Urinary bladder (tissue), 4 donors: Measurements from ENCODE around the gene FAM200C. TPM values are rescaled to one million over a fixed set of nuclear protein-coding genes. Genes with fewer than 3 reads are reported as not detected.

ENCODE experiments used
- DNase-seq: peaks from one replicate; pipeline ENCODE4 v3.0.0-alpha.2; 2015; ENCODE audit errors: extremely low spot score
- H3K27ac ChIP-seq: one replicate; pipeline ENCODE4 v1.5.1; 2013; ENCODE audit warnings: low read depth, mild to moderate bottlenecking, moderate library complexity
- H3K36me3 ChIP-seq: one replicate; pipeline ENCODE4 v1.6.1; 2013; ENCODE audit warnings: mild to moderate bottlenecking, moderate library complexity; ENCODE audit not compliant: insufficient read depth
- H3K4me1 ChIP-seq: one replicate; pipeline ENCODE4 v1.6.1; 2013; ENCODE audit warnings: mild to moderate bottlenecking, moderate library complexity; ENCODE audit not compliant: insufficient read depth
- H3K4me3 ChIP-seq: one replicate; pipeline ENCODE4 v1.5.1; 2013; ENCODE audit warnings: low read depth, low read length
- WGBS: extraction: QIAGEN DNeasy Blood & Tissue Kit; methylation state at CpG from one replicate; pipeline ENCODE4 v1.1.7; 2013; 5-methylcytosine and 5-hydroxymethylcytosine counted together
- polyA plus RNA-seq: library from polyadenylated mRNA; stranded (reverse); fragments of 200-250 nt; gene quantifications from one replicate; pipeline ENCODE4 v1.2.3, GENCODE V29; 2013
- total RNA-seq: library from RNA; depleted of rRNA; stranded (reverse); fragments of >200 nt; gene quantifications from one replicate; pipeline ENCODE4 v1.2.3, GENCODE V29; 2014
- donor health status: healthy with polysubstance abuse.
- donor health status: healthy.

Gene FAM200C
- total and polyA plus RNA-seq, 2 donors: 4.3 to 31.2 TPM

- H3K4me3 ChIP-seq: no peak overlapping the region
- no peak for DNase-seq
- H3K27ac ChIP-seq: no peak overlapping the region
- 78% methylated on average over 1 of the region's 1 CpG for WGBS
- no peaks in the 10 kb centered on the region for H3K4me1 ChIP-seq
- no peaks in the 10 kb centered on the region for H3K36me3 ChIP-seq
Measured at GRCh38 chr5:160435532-160435931, 35.7 kb upstream of the FAM200C start.

GRCh38 chr5:160434022-160434531 lies 34.2 kb upstream of the FAM200C start:
- DNase-seq: no peak
- H3K36me3 ChIP-seq: no peaks in the 10 kb centered on the region
- 56% methylated on average over 9 of the region's 9 CpGs for WGBS

GRCh38 chr5:160432787-160433186 lies 32.9 kb upstream of the FAM200C start:
- Histone ChIP-seq H3K27ac (no peak overlapping the region), H3K4me1 (no peaks in the 10 kb centered on the region), H3K36me3 (no peaks in the 10 kb centered on the region), H3K4me3 (no peak overlapping the region)
- DNase-seq: no peak
- WGBS: 85% methylated on average over 7 of the region's 7 CpGs

More at GRCh38 chr5:160434022-160434531, 34.2 kb upstream of the FAM200C start:
- H3K27ac ChIP-seq: no peak overlapping the region
- no peak overlapping the region for H3K4me3 ChIP-seq
- no peaks in the 10 kb centered on the region for H3K4me1 ChIP-seq

GRCh38 chr5:160432196-160432595 lies 32.3 kb upstream of the FAM200C start:
- H3K4me1 ChIP-seq: no peaks in the 10 kb centered on the region
- WGBS: 97% methylated on average over 4 of the region's 4 CpGs

GRCh38 chr5:160427607-160428006 lies 27.8 kb upstream of the FAM200C start:
- 97% methylated on average over 4 of the region's 4 CpGs for WGBS
- Histone ChIP-seq H3K27ac (no peak overlapping the region), H3K4me3 (no peak overlapping the region), H3K4me1 (no peaks in the 10 kb centered on the region), H3K36me3 (no peaks in the 10 kb centered on the region)
- no peak for DNase-seq

More at GRCh38 chr5:160432196-160432595, 32.3 kb upstream of the FAM200C start:
- DNase-seq: no peak
- H3K27ac ChIP-seq: no peak overlapping the region
- H3K36me3 ChIP-seq: no peaks in the 10 kb centered on the region
- H3K4me3 ChIP-seq: no peak overlapping the region

GRCh38 chr5:160423099-160423498 lies 23.2 kb upstream of the FAM200C start:
- DNase-seq: no peak
- Histone ChIP-seq H3K27ac (no peak overlapping the region), H3K36me3 (no peaks in the 10 kb centered on the region), H3K4me1 (no peaks in the 10 kb centered on the region), H3K4me3 (no peak overlapping the region)
- 55% methylated on average over 2 of the region's 2 CpGs for WGBS

GRCh38 chr5:160421625-160422258 lies 21.9 kb upstream of the FAM200C start, which contains the start of gene PTTG1:
PTTG1 (plus strand) TSS chr5:160421855; CDS start chr5:160422313, 458 bp downstream.
- DNase-seq: peak; percentile 91
- Histone ChIP-seq H3K4me3 (peak within 1 kb of the TSS; percentile 66), H3K27ac (peak within 1 kb of the TSS; percentile 56), H3K4me1 (no peaks in the 10 kb centered on the region), H3K36me3 (no peaks in the 10 kb centered on the region)
- under 1% methylated on average over 39 of the region's 39 CpGs for WGBS

- Histone ChIP-seq H3K36me3 (no peaks in the 10 kb centered on the region), H3K4me3 (no peak overlapping the region), H3K27ac (no peak overlapping the region), H3K4me1 (no peaks in the 10 kb centered on the region)
- no peak for DNase-seq
Measured at GRCh38 chr5:160420331-160420610, 20.4 kb upstream of the FAM200C start.

GRCh38 chr5:160419458-160420330 lies 19.8 kb upstream of the FAM200C start:
- H3K36me3 ChIP-seq: no peaks in the 10 kb centered on the region
- no peak for DNase-seq
- no peaks in the 10 kb centered on the region for H3K4me1 ChIP-seq
- H3K27ac ChIP-seq: no peak overlapping the region
- H3K4me3 ChIP-seq: peak overlapping the region; percentile 66
- WGBS: 44% methylated on average over 11 of the region's 11 CpGs

GRCh38 chr5:160418561-160419457 lies 19.0 kb upstream of the FAM200C start, which contains the start of gene SLU7:
SLU7 (minus strand) TSS chr5:160419081; CDS start chr5:160415294, 3,787 bp downstream.
- under 1% methylated on average over 48 of the region's 48 CpGs for WGBS
- Histone ChIP-seq H3K4me3 (peak within 1 kb of the TSS; percentile 66), H3K4me1 (no peaks in the 10 kb centered on the region), H3K36me3 (no peaks in the 10 kb centered on the region), H3K27ac (peak within 1 kb of the TSS; percentile 81)
- peak; percentile 93 for DNase-seq

- H3K4me1 ChIP-seq: no peaks in the 10 kb centered on the region
- no peak for DNase-seq
- no peak overlapping the region for H3K27ac ChIP-seq
- 23% methylated on average over 4 of the region's 4 CpGs for WGBS
- peaks cover under 1% of the 10 kb centered on the region for H3K36me3 ChIP-seq
- H3K4me3 ChIP-seq: no peak overlapping the region
Measured at GRCh38 chr5:160398806-160399205, 1.0 kb downstream of the FAM200C start.

GRCh38 chr5:160397492-160397891 lies 2.4 kb downstream of the FAM200C start:
- no peak overlapping the region for H3K27ac ChIP-seq
- no peaks in the 10 kb centered on the region for H3K4me1 ChIP-seq
- no peak overlapping the region for H3K4me3 ChIP-seq
- 97% methylated on average over 1 of the region's 1 CpG for WGBS
- DNase-seq: no peak
- no peaks in the 10 kb centered on the region for H3K36me3 ChIP-seq

- DNase-seq: no peak
- H3K36me3 ChIP-seq: no peaks in the 10 kb centered on the region
- WGBS: 92% methylated on average over 7 of the region's 7 CpGs
- H3K27ac ChIP-seq: no peak overlapping the region
- no peaks in the 10 kb centered on the region for H3K4me1 ChIP-seq
- no peak overlapping the region for H3K4me3 ChIP-seq
Measured at GRCh38 chr5:160395111-160395510, 4.7 kb downstream of the FAM200C start.
